Colon (tissue), 2 donors: Measurements from ENCODE around the gene OLIG2.

ENCODE experiments used
- FAIRE-seq: peaks from 2 replicates; lab custom pipeline; 2012; peaks lifted over from hg19 to GRCh38; lab: Jason Lieb, UNC
- donor health status: control.
- donor health status: control.

OLIG2 gene

GRCh38 chr21:33025489-33026442 is at the start of gene OLIG2:
OLIG2 (plus strand) TSS chr21:33025935; CDS start chr21:33026863, 928 bp downstream.
- FAIRE-seq = no peak

- no peak for FAIRE-seq
These were observed 48.9 kb upstream of the OLIG2 start for GRCh38 chr21:32976791-32977190.

- FAIRE-seq = no peak
These were observed 48.5 kb upstream of the OLIG2 start for GRCh38 chr21:32977216-32977615.

GRCh38 chr21:32978331-32979270 is 47.1 kb upstream of the OLIG2 start:
- FAIRE-seq = no peak

- FAIRE-seq = no peak
These were observed 46.0 kb upstream of the OLIG2 start for GRCh38 chr21:32979598-32980268.

GRCh38 chr21:32981096-32981495 is 44.6 kb upstream of the OLIG2 start:
- FAIRE-seq = no peak

GRCh38 chr21:32990666-32991065 is 35.1 kb upstream of the OLIG2 start:
- no peak for FAIRE-seq

- no peak for FAIRE-seq
These were observed 34.4 kb upstream of the OLIG2 start for GRCh38 chr21:32991361-32991760.

GRCh38 chr21:32993894-32994293 is 31.8 kb upstream of the OLIG2 start:
- no peak for FAIRE-seq

GRCh38 chr21:32994305-32994704 is 31.4 kb upstream of the OLIG2 start:
- FAIRE-seq = no peak

- no peak for FAIRE-seq
These were observed 18.0 kb upstream of the OLIG2 start for GRCh38 chr21:33007747-33008146.

GRCh38 chr21:33008333-33009051 is 17.2 kb upstream of the OLIG2 start:
- FAIRE-seq = no peak

- FAIRE-seq = no peak
These were observed 14.8 kb upstream of the OLIG2 start for GRCh38 chr21:33010931-33011330.

GRCh38 chr21:33011462-33011861 is 14.3 kb upstream of the OLIG2 start:
- FAIRE-seq = no peak

- no peak for FAIRE-seq
These were observed 12.1 kb upstream of the OLIG2 start for GRCh38 chr21:33013626-33014025.

- no peak for FAIRE-seq
These were observed 11.4 kb upstream of the OLIG2 start for GRCh38 chr21:33014331-33014730.

- FAIRE-seq = no peak
These were observed 10.6 kb upstream of the OLIG2 start for GRCh38 chr21:33015096-33015495.

- no peak for FAIRE-seq
These were observed 10.0 kb upstream of the OLIG2 start for GRCh38 chr21:33015756-33016155.

GRCh38 chr21:33018707-33019465 is 6.8 kb upstream of the OLIG2 start:
- no peak for FAIRE-seq

- FAIRE-seq = no peak
These were observed 6.2 kb upstream of the OLIG2 start for GRCh38 chr21:33019516-33019884.
